Medulla oblongata (tissue), 1 donor: ENCODE results near the gene ZBTB42.

Experiments used
- DNase-seq: peaks from one replicate; pipeline ENCODE4 v3.0.0-alpha.2; 2015; ENCODE audit errors: extremely low spot score

ZBTB42 gene

GRCh38 chr14:104782808-104783139, 18.1 kb upstream of the ZBTB42 start:
- DNase-seq = no peak

DNA sequence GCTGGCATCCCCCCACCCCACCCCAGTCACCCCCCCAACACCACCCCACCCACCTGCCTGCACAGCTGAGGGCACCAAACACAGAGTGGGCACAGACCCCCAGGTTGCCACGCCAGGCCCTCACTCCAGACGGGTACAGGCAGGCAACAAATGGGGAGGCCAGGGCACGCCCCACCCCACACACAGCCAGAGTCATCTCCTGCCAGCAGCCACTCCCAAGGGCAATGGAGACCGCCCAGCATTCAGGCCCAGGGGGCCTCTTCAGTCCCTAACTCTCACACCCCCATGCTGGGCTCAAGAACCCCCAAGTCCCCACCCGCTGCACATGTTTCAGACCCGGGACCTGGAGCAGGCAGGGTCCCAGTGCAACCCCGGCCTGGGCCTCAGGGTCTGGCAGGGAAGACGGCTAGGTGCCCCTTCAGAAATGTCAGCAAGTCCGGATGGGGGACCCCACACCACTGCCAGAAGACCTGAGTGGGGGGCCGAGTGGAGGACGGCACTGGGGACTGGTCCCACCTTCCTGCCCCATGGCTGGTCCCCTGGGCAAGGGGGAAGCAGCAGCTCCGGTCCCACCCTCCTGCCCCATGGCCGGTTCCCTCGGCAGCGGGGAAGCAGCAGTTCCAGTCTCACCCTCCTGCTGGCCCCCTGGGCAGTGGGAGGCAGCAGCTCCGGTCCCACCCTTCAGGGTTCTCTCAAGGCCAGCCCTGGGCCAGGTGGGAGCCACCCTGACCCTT, 17.2 kb upstream of the ZBTB42 start:
- no peak for DNase-seq

DNA sequence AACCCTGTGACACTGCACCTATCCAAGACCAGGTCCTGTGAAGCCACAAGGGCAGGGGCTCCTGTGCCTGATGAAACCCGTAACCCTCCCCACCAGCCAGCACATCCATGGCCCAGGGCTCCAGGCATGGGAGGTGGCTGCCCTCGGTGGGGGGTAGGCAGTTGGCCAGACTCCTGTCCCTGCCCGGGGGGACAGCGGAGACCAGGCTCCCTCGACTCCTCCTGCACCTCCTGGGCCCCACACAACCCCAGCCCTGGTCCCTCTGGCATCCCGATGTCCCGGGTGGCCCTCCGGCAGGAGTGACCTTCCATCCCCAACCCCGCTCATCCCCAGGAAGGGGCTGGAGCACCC, 16.7 kb upstream of the ZBTB42 start:
- no peak for DNase-seq

DNA sequence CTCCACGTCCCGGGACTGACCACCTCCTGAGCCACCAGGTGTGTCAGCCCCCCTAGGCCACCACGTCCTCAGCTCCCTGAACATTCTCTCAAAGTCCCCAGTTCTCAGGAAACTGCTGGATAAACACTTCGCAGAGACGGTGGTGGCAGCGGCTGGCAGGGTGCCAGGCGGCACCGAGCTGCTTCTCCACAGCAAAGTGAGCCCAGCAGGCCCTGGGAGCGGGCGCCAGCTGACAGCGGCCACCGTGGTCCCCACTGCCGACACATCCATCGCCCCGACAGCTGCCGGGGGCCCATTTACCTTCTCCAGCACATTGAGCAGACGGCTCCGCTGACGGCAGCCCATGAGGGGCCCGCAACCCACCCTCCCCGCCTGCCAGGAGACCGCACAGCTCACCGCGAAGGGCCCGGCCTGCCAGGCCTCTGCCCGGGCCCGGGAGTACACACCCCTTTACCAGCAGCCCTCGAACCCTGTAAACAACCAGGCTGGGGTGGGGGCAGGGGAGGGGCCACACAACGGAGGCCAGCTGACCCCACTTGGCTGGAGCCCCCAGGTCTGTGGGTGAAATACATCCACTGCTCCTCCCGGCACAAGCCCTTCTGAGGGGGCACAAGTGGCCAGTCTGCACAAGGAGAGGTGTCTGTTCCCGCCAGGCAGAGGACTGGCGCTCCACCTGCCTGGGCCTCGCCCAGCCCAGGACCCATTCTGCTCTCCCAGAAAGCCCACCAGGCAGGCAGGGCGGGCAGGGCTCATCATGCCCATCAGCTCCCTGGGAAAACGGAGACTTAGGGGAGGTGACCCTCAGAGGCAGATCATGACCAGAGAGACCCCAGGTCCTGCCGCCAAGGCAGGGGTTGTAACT, 15.8 kb upstream of the ZBTB42 start:
- no peak for DNase-seq

- DNase-seq = no peak
Measured at GRCh38 chr14:104785708-104786080, 15.2 kb upstream of the ZBTB42 start.

DNA sequence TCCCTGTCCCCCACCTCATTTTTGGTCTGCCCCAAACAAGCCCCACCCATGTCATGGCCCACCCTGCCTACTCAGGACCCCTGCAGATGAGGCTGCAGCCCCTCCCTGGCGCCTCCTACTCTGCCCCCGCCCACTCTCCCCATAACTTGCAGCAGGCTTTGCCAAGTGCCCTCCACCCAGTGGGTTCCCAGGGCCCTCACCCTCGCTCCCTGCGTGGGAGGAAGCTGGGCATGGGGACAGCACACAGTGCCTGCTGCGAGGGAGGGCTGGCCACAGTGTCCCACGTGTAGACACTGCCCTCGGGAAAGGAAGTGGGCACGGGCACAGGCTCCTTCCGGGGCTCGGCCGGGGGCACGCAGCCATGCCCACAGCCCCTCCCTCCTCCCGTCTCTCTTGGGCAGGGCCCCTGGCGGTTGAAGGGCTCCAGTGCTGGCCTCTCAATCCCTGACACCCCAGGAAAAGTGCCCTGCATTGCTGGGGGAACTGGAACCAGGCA, 14.8 kb upstream of the ZBTB42 start:
- peak; percentile 33 for DNase-seq

DNA sequence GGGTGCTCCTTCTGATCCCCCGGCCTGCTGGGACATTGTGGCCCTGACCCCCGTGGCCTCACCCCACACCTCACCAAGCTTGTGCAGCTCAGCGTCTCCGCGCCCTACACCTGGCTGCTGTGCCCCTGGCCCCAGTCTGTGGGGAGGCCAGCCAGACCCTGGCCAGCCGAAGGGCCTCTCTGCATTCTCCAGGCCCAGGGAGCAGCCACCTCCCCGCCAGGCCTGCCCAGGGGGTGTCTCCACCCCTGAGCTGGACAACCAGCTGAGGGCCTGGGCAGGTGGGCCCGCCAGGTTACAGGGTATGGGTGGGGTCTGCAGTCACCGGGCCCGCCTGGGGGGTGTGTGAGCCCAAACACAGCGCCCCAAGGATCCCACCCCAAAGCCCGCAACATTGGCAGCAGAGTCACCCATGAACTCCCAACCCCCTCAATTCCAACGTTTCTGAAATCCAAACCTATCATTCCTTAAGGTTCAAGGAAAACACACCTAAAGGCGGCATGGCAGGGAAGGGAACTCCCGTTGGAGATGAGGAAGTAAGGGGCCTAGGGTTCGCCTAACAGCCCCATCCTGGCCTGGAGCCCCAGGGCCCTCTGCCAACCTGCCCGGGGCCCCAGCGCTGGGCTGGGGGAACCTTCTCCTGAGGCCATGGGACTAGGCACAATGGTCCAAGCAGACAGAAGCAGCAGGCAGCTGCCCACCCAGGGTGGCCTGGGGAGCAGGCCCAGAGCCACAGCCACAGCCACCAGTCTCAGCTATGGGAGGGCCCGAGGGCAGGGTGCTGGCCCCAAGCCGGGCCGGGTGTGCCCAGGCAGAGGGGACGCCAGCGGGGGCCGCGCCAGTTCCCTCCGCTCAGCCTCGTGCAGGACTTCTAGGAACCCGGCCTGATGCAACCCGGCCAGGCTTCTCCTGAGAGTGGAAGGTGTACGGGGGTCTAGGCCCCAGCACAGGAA, 13.9 kb upstream of the ZBTB42 start:
- DNase-seq = no peak

- DNase-seq = no peak
Measured at GRCh38 chr14:104787736-104788135, 13.2 kb upstream of the ZBTB42 start.

- DNase-seq = no peak
Measured at GRCh38 chr14:104788161-104788818, 12.6 kb upstream of the ZBTB42 start.

GRCh38 chr14:104788873-104789663, 11.8 kb upstream of the ZBTB42 start:
- no peak for DNase-seq

DNA sequence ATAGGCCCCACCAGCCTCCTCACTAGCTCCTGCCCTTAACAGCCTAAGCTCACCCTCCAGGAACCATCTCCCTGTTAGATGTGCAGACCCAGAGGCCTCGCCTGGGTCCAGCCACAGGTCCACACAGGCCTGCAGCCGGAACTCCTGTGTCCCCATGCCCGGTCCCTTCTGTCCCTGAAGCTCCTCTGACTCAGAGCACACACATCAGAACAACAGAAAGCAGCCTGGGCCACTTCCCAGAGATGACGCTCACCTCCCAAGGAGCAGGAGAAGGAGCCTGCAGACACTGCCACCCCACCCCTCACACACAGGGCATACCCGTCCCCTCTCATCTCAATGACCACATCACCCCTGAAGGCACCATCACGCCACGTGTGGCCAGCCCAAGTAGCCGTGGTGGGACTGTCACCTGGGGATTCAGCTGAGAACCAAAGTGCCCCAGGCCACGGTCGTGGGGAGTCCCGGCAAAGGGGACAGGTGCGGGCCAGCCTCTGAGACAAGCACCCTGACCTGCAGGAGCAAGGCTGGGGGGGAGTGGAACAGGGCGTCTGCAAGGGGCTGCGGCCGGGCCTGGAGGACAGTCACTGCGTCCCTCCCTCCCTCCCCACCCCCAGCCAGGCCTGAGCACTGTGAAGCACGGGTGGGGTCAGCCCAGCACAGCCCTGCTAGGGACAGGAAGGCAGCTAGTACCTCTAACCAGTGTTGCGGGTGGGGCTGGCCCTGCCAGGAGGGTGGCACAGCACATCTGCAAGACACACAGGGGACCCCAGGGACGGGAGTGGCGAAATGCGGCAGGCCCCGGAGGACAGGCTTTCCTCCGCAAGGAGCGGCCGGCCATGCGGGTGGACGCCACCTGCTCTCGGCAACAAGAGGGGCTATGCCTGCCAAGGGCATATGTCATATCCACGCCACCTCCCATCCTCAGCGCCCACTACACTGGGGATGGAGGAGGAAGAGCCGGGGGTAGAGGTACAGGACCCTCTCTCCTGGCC, 10.9 kb upstream of the ZBTB42 start:
- no peak for DNase-seq

- DNase-seq = no peak
Measured at GRCh38 chr14:104791425-104791824, 9.5 kb upstream of the ZBTB42 start.

- DNase-seq = no peak
Measured at GRCh38 chr14:104792101-104792884, 8.6 kb upstream of the ZBTB42 start.

GRCh38 chr14:104792945-104793702, 7.8 kb upstream of the ZBTB42 start:
- DNase-seq = no peak

DNA sequence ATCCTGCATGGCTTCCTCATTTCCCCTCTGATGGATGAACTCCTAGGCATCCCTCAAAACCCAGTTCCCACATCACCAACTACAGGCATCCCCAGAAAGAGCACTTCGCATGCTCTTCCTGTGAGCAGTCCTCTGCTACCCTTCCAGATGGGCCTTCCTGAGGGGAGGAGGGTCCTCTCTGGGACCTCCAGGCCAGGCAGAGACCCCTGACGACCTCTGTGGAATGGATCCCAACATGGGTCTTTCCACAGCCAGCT, 7.3 kb upstream of the ZBTB42 start:
- no peak for DNase-seq

- DNase-seq = no peak
Measured at GRCh38 chr14:104794099-104794498, 6.8 kb upstream of the ZBTB42 start.

- peak; percentile 30 for DNase-seq
Measured at GRCh38 chr14:104794631-104794992, 6.3 kb upstream of the ZBTB42 start.
